HL-60 (cell line): ENCODE measurements around the gene MED10.

ENCODE experiments used
- DNase-seq, 2 experiments: peaks; one replicate each; pipeline ENCODE4 v3.0.0-alpha.2; 2010 to 2020; ENCODE audit warnings: low read depth in 1 of 2, low spot score in 1 of 2
- H3K27ac ChIP-seq: fragments of 250-450 bp; sonication (Bioruptor Pico); replicated peaks from 2 replicates; pipeline ENCODE4 v1.5.1; 2020; ENCODE audit warnings: mild to moderate bottlenecking, moderate library complexity
- H3K27me3 ChIP-seq: fragments of 250-450 bp; sonication (Bioruptor Pico); 2 replicates; pipeline ENCODE4 v1.5.1; 2021; ENCODE audit warnings: mild to moderate bottlenecking, moderate library complexity; ENCODE audit not compliant: insufficient read depth, poor library complexity, severe bottlenecking
- H3K4me3 ChIP-seq: replicated peaks from 2 replicates; pipeline ENCODE4 v1.5.1; 2011; ENCODE audit warnings: mild to moderate bottlenecking, control low read depth, low read length; ENCODE audit not compliant: insufficient read depth
- CTCF ChIP-seq: IDR thresholded peaks from one replicate; pipeline ENCODE4 v1.5.1; 2011; ENCODE audit warnings: low read length, control low read depth, inconsistent platforms; ENCODE audit not compliant: insufficient read depth
- GABPA ChIP-seq: IDR thresholded peaks from 2 replicates; pipeline ENCODE4 v1.6.1; 2012; ENCODE audit warnings: low read depth
- POLR2AphosphoS5 ChIP-seq: IDR thresholded peaks from 2 replicates; pipeline ENCODE4 v1.6.1; 2012; ENCODE audit warnings: low read depth
- REST ChIP-seq: IDR thresholded peaks from 2 replicates; pipeline ENCODE4 v1.6.1; 2012; ENCODE audit warnings: low read depth; ENCODE audit not compliant: insufficient replicate concordance
- SPI1 ChIP-seq: IDR thresholded peaks from 2 replicates; pipeline ENCODE4 v1.6.1; 2012; ENCODE audit warnings: low read depth, mild to moderate bottlenecking, borderline replicate concordance

Gene MED10

GRCh38 chr5:6389946-6390530 lies 11.7 kb upstream of the MED10 start:
- Histone ChIP-seq H3K27me3 (no peaks in the 10 kb centered on the region), H3K4me3 (no peak overlapping the region), H3K27ac (no peak overlapping the region)
- no peak for TF ChIP-seq REST
- DNase-seq = no peak

GRCh38 chr5:6389397-6389796 lies 11.1 kb upstream of the MED10 start:
- TF ChIP-seq CTCF (no peak), SPI1 (no peak), REST (no peak), POLR2AphosphoS5 (no peak), GABPA (no peak)
- no peak overlapping the region for H3K27ac ChIP-seq
- DNase-seq = no peak
- no peak overlapping the region for H3K4me3 ChIP-seq
- H3K27me3 ChIP-seq = no peaks in the 10 kb centered on the region

GRCh38 chr5:6387970-6388369 lies 9.6 kb upstream of the MED10 start:
- no peak for TF ChIP-seq REST
- no peak for TF ChIP-seq CTCF
- no peak for TF ChIP-seq POLR2AphosphoS5
- TF ChIP-seq SPI1 = no peak
- TF ChIP-seq GABPA = no peak
- no peak overlapping the region for H3K4me3 ChIP-seq

More at GRCh38 chr5:6387970-6388369, 9.6 kb upstream of the MED10 start:
- DNase-seq = no peak
- no peak overlapping the region for H3K27ac ChIP-seq
- peaks cover 5% of the 10 kb centered on the region for H3K27me3 ChIP-seq
